Natural killer cell treated with Interleukin-12 subunit alpha and Interleukin-12 subunit beta and Interleukin-15 and Interleukin-18, amount 100 ng/mL, for 72 hours (primary cell): ENCODE data around the gene RERE. TPM values are rescaled to one million over a fixed set of nuclear protein-coding genes. Genes with fewer than 3 reads are reported as not detected.

Experiments
- ATAC-seq, 2 donors: fragments of 150-1000 bp; cut with Tn5 transposase in 1 of 2; sonication (Bioruptor Pico), chemical (Tn5 transposase) in 1 of 2; 2 replicates each; pipeline ENCODE4 v1.10.0; 2021
- DNase-seq: peaks from one replicate; pipeline ENCODE4 v3.0.0; 2022; ENCODE audit warnings: low spot score
- H3K27ac Mint-ChIP-seq, 2 donors: 1 replicate in 1 of 2; 2 replicates in 1 of 2; pipeline ENCODE4 v1.8.0; 2022; ENCODE audit warnings: mixed read lengths in 2 of 2, mild to moderate bottlenecking in 1 of 2, moderate library complexity in 1 of 2
- H3K27me3 Mint-ChIP-seq, 2 donors: 1 replicate in 1 of 2; 2 replicates in 1 of 2; pipeline ENCODE4 v1.8.0; 2022; ENCODE audit warnings: mixed read lengths in 2 of 2
- H3K36me3 Mint-ChIP-seq: one replicate; pipeline ENCODE4 v1.8.0; 2022; ENCODE audit warnings: mixed read lengths
- H3K4me1 Mint-ChIP-seq, 2 donors: 1 replicate in 1 of 2; 2 replicates in 1 of 2; pipeline ENCODE4 v1.8.0; 2022; ENCODE audit warnings: low read depth in 2 of 2, mixed read lengths in 2 of 2, mild to moderate bottlenecking in 1 of 2
- H3K4me3 Mint-ChIP-seq: one replicate; pipeline ENCODE4 v1.8.0; 2022; ENCODE audit warnings: mixed read lengths
- H3K9me3 Mint-ChIP-seq: 2 replicates; pipeline ENCODE4 v1.8.0; 2022; ENCODE audit warnings: mixed read lengths
- total RNA-seq, 2 donors: library from RNA; stranded (reverse); gene quantifications; one replicate each; pipeline ENCODE4 v1.2.3, GENCODE V29; 2022

The RERE gene
- total RNA-seq, 2 donors from 2014 or later: 38.2 to 72.4 TPM

DNA sequence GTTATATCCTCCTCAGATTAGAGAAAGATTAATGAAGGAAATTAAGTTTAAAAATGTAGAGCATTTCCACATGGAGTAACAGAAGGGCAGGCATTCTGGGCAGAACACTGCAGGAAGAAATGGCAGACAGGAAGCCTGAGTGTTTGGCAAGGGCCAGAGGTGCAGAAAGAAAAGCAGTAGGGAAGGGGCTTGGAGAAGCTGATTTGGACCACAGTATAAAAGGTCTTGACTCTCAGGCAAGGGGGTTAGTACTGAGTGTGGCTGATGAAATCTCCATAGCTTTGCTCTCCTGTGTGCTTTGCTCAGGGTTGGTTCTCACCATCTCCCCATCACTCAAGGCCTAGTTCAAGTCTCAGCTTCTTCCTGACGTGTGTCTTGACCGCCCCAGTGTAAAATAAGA is 419.4 kb downstream of the RERE start:
- H3K27ac Mint-ChIP-seq: peak overlapping the region; percentile 52 to 66
- ATAC-seq (no peak), DNase-seq (no peak)
- no peaks in the 10 kb centered on the region for H3K36me3 Mint-ChIP-seq
- H3K27me3 Mint-ChIP-seq: no peaks in the 10 kb centered on the region
- H3K4me1 Mint-ChIP-seq: peaks cover 36 to 54% of the 10 kb centered on the region in 2 donors
- no peaks in the 10 kb centered on the region for H3K9me3 Mint-ChIP-seq
- peak overlapping the region; percentile 73 for H3K4me3 Mint-ChIP-seq

DNA sequence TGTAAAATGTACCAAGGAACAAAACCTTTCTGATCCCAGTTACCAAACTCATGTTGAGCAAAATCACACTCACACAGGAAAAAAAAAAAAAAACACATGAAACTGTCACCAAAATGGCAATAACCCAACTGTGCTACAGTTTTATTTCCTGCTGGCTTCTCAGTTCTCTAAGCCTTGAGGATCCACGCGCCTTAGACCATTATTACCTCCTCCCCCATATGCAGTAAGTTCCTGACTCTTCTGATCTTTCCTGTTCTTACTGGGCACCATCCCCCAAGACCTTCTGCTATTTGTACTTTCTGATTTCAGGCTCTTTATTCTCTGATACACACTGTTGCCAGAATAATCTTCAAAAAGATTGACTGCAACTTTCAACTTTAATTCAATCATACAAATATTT is 419.9 kb downstream of the RERE start:
- Mint-ChIP-seq H3K27me3 (no peaks in the 10 kb centered on the region), H3K4me3 (peak overlapping the region; percentile 73), H3K9me3 (no peaks in the 10 kb centered on the region), H3K27ac (peak overlapping the region; percentile 52 to 66), H3K36me3 (no peaks in the 10 kb centered on the region), H3K4me1 (peaks cover 36 to 55% of the 10 kb centered on the region in 2 donors)
- peak; percentile 76 to 80 for ATAC-seq
- no peak for DNase-seq

DNA sequence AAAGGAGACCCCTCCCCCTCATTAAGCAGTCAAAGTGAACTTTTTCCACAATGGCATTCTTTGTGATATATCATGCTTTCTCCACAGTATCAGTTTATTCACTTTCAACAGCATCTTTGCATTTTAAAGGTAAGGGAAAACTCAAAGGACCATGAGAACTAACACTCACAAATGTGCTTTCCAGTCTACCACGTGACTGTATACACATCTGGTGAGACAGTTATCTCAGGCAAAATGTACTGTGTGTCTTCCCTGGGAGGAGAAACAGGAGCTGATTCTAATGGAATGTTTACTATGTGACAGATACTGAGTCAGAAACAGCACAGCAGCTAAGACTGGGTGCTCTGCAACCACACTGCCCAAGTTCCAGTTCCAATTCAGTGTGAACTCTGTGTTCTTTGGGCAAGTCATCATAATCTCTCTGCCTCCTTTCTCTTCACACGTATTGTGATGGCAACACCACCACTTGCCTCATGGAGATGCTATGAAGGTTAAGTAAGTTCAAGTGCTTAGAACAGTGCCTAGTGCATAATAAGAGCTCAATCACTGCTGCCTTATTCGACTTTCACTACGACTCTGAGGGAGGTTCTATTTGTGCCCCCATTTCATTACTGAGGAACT is 420.5 kb downstream of the RERE start:
- ATAC-seq (peak; percentile 87 to 89), DNase-seq (no peak)
- Mint-ChIP-seq H3K27ac (peak overlapping the region; percentile 52 to 66), H3K36me3 (no peaks in the 10 kb centered on the region), H3K4me1 (peaks cover 39 to 59% of the 10 kb centered on the region in 2 donors), H3K9me3 (no peaks in the 10 kb centered on the region), H3K4me3 (peak overlapping the region; percentile 73), H3K27me3 (no peaks in the 10 kb centered on the region)

DNA sequence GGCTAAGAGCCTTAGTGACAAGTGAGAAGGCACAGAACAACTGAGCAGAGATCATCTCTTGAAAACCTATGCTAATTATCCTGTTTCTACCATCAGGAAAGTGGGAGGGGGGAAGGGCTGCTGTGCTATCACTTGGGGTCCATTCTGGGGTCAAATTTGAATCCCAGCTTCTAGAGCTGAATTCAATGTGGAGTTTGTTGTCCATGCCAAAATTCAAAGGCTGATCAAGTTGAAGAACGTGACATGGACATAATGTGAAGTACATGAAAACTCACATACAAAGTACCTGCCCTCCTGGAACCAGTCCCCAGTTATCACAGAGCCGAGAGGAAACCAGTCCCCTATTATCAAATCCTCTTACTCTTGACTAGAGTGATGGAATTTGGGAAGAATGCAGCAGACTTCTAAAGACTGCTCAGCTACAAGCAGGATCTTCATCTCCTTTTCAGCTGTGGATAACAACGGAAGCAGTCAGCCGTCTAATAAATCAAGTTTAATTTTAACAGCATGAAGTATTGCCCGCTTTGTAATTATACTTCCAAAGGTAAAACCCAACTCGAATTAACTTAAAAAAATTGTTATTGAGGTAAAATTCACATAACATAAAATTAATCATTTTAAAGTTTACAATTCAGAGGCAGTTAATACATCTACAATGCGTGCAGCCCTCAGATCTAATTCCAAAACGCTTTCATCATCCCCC is 421.2 kb downstream of the RERE start:
- Mint-ChIP-seq H3K4me1 (peaks cover 42 to 62% of the 10 kb centered on the region in 2 donors), H3K27ac (peak overlapping the region; percentile 52 to 66), H3K27me3 (no peaks in the 10 kb centered on the region), H3K9me3 (no peaks in the 10 kb centered on the region), H3K36me3 (no peaks in the 10 kb centered on the region), H3K4me3 (peak overlapping the region; percentile 73)
- ATAC-seq (no peak), DNase-seq (no peak)

DNA sequence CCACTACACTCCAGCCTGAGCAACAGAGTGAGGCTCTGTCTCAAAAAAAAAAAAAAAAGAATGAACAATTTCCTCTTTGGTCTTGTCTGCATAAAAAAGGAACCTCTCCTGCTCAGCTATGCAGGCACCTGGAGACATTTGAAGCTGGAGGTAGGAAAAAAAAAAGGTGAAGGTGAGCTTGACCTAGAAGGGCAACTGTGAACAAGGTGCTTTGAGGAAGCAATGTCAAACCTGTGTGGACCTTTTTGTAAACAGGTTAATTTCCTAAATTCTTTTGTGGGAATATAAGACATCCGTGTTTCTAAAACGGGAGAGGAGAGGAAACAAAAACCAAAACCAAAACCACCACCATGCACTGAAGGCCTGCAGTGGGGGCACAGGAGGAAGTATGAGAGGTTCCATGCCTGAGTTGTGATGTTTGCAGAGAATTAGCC is 422.0 kb downstream of the RERE start:
- Mint-ChIP-seq H3K4me3 (peak overlapping the region; percentile 73), H3K4me1 (peaks cover 48 to 69% of the 10 kb centered on the region in 2 donors), H3K27ac (peak overlapping the region; percentile 52 to 66), H3K27me3 (no peaks in the 10 kb centered on the region), H3K9me3 (no peaks in the 10 kb centered on the region), H3K36me3 (no peaks in the 10 kb centered on the region)
- DNase-seq (no peak), ATAC-seq (peak; percentile 51 to 61)

DNA sequence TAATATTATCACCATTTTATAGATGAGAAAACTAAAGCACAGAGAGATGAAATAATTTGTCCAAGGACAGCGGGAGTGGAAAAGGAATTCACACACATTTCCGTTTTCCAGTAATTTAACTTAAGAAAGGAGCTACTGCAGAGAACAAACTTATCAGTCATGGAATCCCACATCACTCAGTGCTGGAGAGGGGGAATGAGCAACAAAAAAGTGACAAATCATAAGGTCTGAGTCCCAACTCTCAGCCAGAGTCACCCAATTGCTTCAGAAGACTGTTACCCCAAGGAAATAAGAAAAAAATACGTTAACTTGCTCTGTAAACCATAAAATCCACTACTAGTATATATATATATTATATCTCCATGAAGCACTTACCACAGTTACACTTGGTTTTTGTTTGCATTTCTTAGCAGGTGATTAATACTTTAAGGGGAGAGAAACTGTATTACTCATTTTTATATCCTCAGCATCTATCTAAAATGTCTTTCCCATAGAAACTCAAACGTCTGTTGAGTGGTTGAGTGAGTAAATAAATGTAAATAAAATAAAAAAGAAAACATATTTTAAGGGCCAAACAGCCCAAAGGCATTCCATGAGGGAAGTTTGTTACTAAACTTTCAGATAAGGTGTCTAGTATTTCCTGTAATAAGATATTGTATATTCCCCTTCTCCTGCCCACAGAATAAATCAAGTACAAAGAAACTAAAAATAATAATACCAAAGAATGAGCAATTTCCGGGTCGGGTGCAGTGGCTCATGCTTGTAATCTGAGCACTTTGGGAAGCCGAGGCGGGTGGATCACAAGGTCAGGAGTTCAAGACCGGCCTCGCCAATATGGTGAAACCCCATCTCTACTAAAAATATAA is 422.8 kb downstream of the RERE start:
- H3K9me3 Mint-ChIP-seq: no peaks in the 10 kb centered on the region
- no peaks in the 10 kb centered on the region for H3K27me3 Mint-ChIP-seq
- peak overlapping the region; percentile 52 to 66 for H3K27ac Mint-ChIP-seq
- H3K4me3 Mint-ChIP-seq: peak overlapping the region; percentile 73
- peaks cover 51 to 76% of the 10 kb centered on the region in 2 donors for H3K4me1 Mint-ChIP-seq
- no peaks in the 10 kb centered on the region for H3K36me3 Mint-ChIP-seq
- DNase-seq: no peak
- ATAC-seq: no peak

DNA sequence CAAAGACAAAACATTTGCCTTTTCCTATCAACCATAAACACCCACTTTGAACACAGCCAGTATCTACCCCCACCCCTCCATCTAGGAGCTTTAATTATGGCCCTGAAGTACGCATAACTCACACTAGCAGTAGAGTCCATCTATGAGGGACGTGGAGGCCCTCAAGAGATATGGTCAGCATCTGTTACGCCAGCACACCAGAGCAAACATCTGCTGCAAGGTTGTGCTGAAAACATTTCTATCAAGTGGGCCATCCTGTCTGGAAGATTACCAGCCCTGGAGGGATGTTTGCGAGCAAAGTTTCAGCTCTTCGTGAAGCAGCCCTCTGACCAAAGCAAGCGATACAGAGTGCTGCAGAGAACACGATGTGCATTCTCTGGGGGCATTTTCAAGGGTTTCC is 424.9 kb downstream of the RERE start:
- H3K27ac Mint-ChIP-seq: peak overlapping the region in 1 of 2 donors; percentile 13
- H3K36me3 Mint-ChIP-seq: no peaks in the 10 kb centered on the region
- peaks cover 49 to 70% of the 10 kb centered on the region in 2 donors for H3K4me1 Mint-ChIP-seq
- no peaks in the 10 kb centered on the region for H3K9me3 Mint-ChIP-seq
- ATAC-seq (no peak), DNase-seq (no peak)
- no peak overlapping the region for H3K4me3 Mint-ChIP-seq
- H3K27me3 Mint-ChIP-seq: no peaks in the 10 kb centered on the region

DNA sequence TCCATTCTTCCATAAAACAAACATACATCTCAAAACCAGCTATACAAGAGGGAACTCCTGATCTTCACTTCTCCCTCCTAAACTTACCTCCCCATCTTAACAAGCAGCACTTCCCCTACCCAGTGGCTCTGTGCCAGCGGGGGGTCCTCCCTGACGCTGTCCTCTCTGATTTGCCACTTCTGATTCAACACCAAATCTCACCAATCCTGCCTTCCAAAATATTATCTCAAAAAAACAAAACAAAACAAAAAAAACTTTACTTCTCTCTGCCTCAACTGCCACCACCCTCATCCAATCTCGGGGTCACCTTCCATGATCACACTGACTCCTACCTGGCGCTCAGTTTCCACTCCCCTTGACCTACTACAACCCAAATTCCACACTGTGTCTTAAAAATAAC is 426.7 kb downstream of the RERE start:
- no peaks in the 10 kb centered on the region for H3K27me3 Mint-ChIP-seq
- peaks cover 41 to 66% of the 10 kb centered on the region in 2 donors for H3K4me1 Mint-ChIP-seq
- DNase-seq: no peak
- H3K4me3 Mint-ChIP-seq: peak overlapping the region; percentile 1
- H3K36me3 Mint-ChIP-seq: no peaks in the 10 kb centered on the region
- H3K27ac Mint-ChIP-seq: peak overlapping the region in 1 of 2 donors; percentile 42
- no peak for ATAC-seq
- no peaks in the 10 kb centered on the region for H3K9me3 Mint-ChIP-seq

DNA sequence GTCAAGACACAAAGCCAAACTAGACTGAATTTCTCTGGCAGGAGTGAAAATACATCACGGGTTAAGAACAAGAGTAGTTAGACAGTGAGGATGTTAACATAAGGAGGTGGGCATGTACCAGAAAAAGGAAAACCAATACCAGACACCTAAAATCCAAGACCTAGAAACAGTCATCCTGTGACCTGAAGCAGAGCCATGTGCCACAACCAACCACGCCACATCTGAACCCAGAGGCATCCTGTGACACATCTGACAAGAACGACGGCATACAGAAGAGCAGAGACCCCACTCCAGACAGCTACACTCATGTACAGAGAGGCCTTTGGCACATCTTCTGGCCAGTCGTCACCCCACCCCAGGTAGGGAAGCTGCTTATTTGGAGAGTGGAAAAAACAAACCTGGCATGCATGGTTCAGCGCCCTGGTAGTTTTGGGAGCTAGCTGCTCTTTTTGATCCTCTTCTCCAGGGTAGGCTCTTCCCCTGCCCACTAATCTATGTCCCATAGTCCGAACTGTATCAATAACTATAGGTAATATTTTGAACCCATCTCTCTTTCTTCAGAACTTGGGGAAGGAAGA is 427.4 kb downstream of the RERE start:
- H3K4me3 Mint-ChIP-seq: peak overlapping the region; percentile 8
- H3K27me3 Mint-ChIP-seq: no peaks in the 10 kb centered on the region
- H3K9me3 Mint-ChIP-seq: no peaks in the 10 kb centered on the region
- H3K36me3 Mint-ChIP-seq: no peaks in the 10 kb centered on the region
- H3K27ac Mint-ChIP-seq: peak overlapping the region; percentile 15 to 42
- peaks cover 37 to 64% of the 10 kb centered on the region in 2 donors for H3K4me1 Mint-ChIP-seq
- ATAC-seq (peak; percentile 55 to 94), DNase-seq (no peak)

DNA sequence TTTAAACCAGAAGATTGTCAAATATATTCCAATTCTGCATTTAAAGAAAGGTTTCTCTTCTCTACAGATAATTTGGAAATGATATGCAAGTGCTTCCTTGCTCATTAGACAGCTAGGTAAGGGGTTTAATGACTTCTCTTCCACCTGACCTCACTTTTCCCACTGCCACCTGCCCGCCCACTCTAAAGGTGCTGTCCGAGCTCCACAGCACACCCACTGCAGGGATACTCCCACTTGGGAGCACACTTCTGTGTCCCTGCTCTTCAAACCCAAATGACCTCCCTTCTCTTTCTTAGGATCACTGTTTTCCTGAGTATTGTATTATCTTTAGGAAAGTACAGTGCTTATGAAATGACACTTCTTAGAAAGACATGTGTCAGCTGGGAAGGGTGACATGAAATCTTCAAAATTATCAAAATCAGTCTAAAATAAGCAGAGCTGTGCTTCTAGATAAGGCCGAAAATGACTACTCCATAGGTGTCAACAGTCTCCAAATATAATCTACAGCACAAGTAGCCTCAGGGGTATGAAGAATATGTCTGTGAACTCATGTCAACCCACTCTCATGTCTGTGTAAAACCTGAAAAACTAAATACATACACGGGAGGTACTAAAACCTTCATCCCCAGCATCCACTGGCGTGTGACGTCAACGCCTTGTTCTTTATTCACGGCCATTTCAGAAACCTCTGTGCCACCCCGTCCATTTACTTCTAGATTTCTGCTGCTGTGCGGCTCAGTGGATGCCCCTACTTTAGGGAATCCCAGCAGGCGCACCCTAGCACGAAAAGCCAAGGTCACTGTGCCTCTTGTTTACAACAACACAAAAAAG is 428.5 kb downstream of the RERE start:
- Mint-ChIP-seq H3K36me3 (no peaks in the 10 kb centered on the region), H3K4me1 (peaks cover 34 to 58% of the 10 kb centered on the region in 2 donors), H3K4me3 (no peak overlapping the region), H3K27me3 (no peaks in the 10 kb centered on the region), H3K27ac (peak overlapping the region in 1 of 2 donors; percentile 15), H3K9me3 (no peaks in the 10 kb centered on the region)
- DNase-seq (no peak), ATAC-seq (no peak)

DNA sequence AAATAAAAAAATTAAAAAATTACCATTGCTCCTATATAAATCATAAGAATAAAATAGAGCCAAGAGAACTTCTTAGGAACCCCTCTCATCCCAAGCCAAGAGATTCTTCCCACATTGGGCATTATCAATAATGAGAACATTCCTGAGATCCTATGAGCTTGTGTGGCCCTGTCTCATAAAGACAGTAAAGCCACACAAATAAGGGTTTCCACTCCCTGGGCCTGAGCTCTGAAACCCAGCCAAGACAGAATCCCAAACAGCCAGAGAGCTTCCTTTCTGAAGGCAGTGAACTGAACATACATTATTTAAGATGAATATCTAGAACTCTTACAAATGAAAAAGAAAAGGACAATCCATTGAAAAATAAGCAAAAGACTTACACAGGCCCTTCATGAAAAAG is 431.2 kb downstream of the RERE start:
- H3K36me3 Mint-ChIP-seq: no peaks in the 10 kb centered on the region
- DNase-seq (no peak), ATAC-seq (no peak)
- no peaks in the 10 kb centered on the region for H3K27me3 Mint-ChIP-seq
- no peak overlapping the region for H3K4me3 Mint-ChIP-seq
- H3K4me1 Mint-ChIP-seq: peaks cover 32 to 57% of the 10 kb centered on the region in 2 donors
- no peak overlapping the region for H3K27ac Mint-ChIP-seq
- no peaks in the 10 kb centered on the region for H3K9me3 Mint-ChIP-seq

DNA sequence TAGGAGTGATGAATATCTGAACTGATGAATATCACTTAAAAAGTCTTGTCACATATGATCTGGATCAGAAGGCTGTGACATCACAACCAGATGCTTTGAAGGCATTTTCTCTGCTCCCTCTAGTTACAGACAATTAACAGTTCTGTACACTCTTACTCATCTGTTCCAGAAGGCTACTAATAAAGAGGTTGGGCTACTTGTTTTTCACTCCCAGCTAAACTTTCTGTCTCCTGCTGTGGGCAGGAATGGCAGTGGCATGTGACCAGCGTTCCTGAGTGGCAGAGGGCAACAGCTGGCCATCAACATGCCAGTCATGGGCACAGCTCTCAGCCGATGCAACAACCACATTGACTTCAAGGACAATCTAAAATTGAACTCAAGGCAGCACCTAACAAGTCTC is 432.9 kb downstream of the RERE start:
- no peaks in the 10 kb centered on the region for H3K27me3 Mint-ChIP-seq
- no peaks in the 10 kb centered on the region for H3K9me3 Mint-ChIP-seq
- ATAC-seq (no peak), DNase-seq (no peak)
- peaks cover 29 to 48% of the 10 kb centered on the region in 2 donors for H3K4me1 Mint-ChIP-seq
- H3K36me3 Mint-ChIP-seq: no peaks in the 10 kb centered on the region
- H3K27ac Mint-ChIP-seq: peak overlapping the region in 1 of 2 donors; percentile 15
- H3K4me3 Mint-ChIP-seq: no peak overlapping the region

DNA sequence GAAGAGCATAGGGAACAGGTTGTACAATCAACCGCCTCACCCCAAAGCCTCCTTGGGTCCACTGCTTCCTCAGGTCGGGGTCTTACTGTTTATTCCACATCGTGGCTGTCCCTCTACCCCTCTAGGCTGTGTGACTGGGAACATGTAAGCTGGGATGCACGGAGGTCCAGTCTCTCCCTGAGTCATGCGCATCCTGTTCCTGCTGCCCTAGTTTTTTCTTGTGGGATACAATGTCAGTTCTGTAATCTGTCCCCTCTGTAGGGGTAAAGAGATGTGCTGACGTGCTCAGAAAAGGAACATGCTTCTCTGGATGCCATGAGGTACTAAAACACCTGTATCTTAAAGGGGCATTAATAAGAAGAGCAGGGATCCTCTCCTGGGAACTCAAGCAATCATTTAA is 433.4 kb downstream of the RERE start:
- Mint-ChIP-seq H3K4me1 (peaks cover 32 to 48% of the 10 kb centered on the region in 2 donors), H3K27ac (peak overlapping the region in 1 of 2 donors; percentile 15)
- ATAC-seq: no peak

More for the DNA sequence above, 433.4 kb downstream of the RERE start:
- H3K27me3 Mint-ChIP-seq: no peaks in the 10 kb centered on the region
- H3K36me3 Mint-ChIP-seq: no peaks in the 10 kb centered on the region
- DNase-seq: no peak
- H3K9me3 Mint-ChIP-seq: no peaks in the 10 kb centered on the region
- no peak overlapping the region for H3K4me3 Mint-ChIP-seq
